Ovary (tissue), 3 donors: ENCODE results near the gene PPIL6.

ENCODE experiments used
- CTCF ChIP-seq, 3 donors: fragments of 450-650 bp in 2 of 3; fragments of 200-600 bp in 1 of 3; IDR thresholded peaks; one replicate each; pipeline versions ENCODE4 v1.5.1 to v1.8.0; 2016 to 2022; ENCODE audit warnings: antibody characterized with exemption in 3 of 3, mild to moderate bottlenecking in 1 of 3
- EP300 ChIP-seq: sonication (generic); formaldehyde crosslinking; IDR thresholded peaks from one replicate; pipeline ENCODE4 v1.6.1; 2017; ENCODE audit warnings: antibody characterized with exemption
- POLR2A ChIP-seq: fragments of 450-650 bp; IDR thresholded peaks from one replicate; pipeline ENCODE4 v1.6.1; 2017; ENCODE audit warnings: antibody characterized with exemption, mild to moderate bottlenecking, moderate library complexity
- donor health status: DM: no; HTN: no; CAD: no.

DNA sequence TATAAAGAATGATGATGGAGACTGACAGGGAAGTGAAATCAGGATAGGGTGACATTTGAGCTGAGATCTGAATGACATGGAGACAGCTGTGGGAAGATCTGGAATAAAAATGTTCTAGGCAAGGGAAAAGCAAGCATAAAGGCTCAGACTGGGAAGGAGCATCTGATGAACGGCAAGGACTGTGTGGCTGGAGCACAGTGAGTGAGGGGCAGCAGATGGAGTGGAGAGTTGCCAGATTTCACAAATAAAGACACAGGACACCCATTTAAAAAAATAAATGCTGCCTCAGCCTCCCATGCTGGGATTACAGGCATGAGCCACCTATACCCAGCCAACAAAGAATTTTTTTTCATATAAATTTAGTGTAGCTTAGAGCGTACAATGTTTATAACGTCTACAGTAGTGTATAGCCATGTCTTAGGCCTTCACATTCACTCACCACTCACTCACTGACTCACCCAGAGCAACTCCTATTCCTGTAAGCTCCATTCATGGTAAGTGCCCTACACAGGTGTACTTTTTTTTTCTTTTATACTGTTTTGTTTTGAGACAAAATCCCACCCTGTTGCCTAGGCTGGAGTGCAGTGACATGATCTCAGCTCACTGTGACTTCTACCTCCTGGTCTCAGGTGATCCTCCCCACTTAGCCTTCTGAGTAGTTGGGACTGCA, 45.0 kb upstream of the PPIL6 start:
- TF ChIP-seq CTCF (IDR thresholded peaks at IDR 0.05) (no peak), POLR2A (no peak), EP300 (no peak)
